Measurements from ENCODE around the gene MAP2K7. TPM values are rescaled to one million over a fixed set of nuclear protein-coding genes. Genes with fewer than 3 reads are reported as not detected.
A peak's percentile ranks its signal among the peaks of the same experiment; 100 is the strongest.

MAP2K7 gene
- total and polyA plus RNA-seq, 2 donors: 8.0 to 45.4 TPM

DNA sequence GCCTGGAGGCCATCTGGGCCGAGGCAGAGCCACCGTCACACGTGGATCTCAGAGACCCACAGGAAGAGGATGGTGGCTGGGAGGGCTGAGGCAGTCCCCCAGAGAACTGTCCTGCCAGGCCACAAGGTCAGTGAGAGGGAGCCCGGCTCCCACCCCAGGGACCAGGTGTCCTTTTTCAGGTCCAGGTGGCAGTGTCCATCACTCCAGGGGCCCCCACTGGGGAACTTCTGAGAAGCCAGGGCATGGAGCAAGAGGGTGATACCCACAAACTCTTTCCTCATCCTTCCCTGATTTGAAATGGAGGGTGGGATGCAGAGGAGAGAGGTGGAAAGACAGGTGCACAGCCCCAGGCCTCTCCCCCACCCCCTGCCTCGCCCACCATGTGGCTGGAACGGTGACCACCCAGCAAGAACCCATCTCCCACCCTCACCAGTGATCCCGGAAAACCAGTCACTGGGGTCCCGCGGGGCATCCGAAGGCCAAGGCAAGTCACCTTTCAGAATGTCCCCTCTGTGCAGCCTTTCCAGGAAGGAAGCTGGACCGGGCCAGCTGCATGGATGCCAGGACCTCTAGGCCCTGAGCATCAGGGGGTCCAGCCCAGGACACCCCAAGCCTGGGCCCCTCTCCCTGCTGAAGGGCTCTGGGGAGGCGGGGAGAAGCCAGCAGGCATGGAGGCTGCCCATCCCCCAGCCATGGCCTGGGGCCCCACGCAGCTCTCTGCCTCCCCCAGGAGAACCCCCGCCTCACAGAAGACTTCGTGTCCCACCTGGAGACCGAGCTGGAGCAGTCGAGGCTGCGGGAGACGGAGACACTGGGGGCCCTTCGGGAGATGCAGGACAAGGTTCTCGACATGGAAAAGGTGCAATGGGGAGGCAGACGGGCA lies 43.6 kb upstream of the MAP2K7 start:
- H3K9me3 ChIP-seq (ENCODE audit: control insufficient read depth in 2 of 2, insufficient read depth in 1 of 2, low read length in 1 of 2): peaks cover 0 to 6% of the 10 kb centered on the region in 2 donors
- no peak for DNase-seq (ENCODE audit: low read depth in 6 of 9, low spot score in 9 of 9)
- WGBS: 96% methylated on average over 22 of the region's 22 CpGs
- no peak overlapping the region for H3K27ac ChIP-seq (ENCODE audit: low read depth in 1 of 2, low read length in 1 of 2)
- peaks cover 23 to 72% of the 10 kb centered on the region in 2 donors for H3K27me3 ChIP-seq (ENCODE audit: control insufficient read depth in 2 of 2, insufficient read depth in 1 of 2, low read length in 1 of 2)
- no peak overlapping the region for H3K4me3 ChIP-seq (ENCODE audit: low read length in 2 of 2)
- peaks cover 5 to 10% of the 10 kb centered on the region in 2 donors for H3K36me3 ChIP-seq (ENCODE audit: control insufficient read depth in 2 of 2, insufficient read depth in 2 of 2, low read length in 1 of 2)
- H3K4me1 ChIP-seq (ENCODE audit: control insufficient read depth in 2 of 2, insufficient read depth in 2 of 2, low read length in 2 of 2): peaks cover 14 to 39% of the 10 kb centered on the region in 2 donors

GRCh38 chr19:7860714-7861618 lies 42.7 kb upstream of the MAP2K7 start:
- Histone ChIP-seq H3K36me3 (ENCODE audit: control insufficient read depth in 2 of 2, insufficient read depth in 2 of 2, low read length in 1 of 2) (peaks cover 5 to 7% of the 10 kb centered on the region in 2 donors), H3K4me3 (ENCODE audit: low read length in 2 of 2) (no peak overlapping the region), H3K9me3 (ENCODE audit: control insufficient read depth in 2 of 2, insufficient read depth in 1 of 2, low read length in 1 of 2) (peaks cover 0 to 6% of the 10 kb centered on the region in 2 donors), H3K27ac (ENCODE audit: low read depth in 1 of 2, low read length in 1 of 2) (no peak overlapping the region), H3K4me1 (ENCODE audit: control insufficient read depth in 2 of 2, insufficient read depth in 2 of 2, low read length in 2 of 2) (peaks cover 14 to 44% of the 10 kb centered on the region in 2 donors), H3K27me3 (ENCODE audit: control insufficient read depth in 2 of 2, insufficient read depth in 1 of 2, low read length in 1 of 2) (peaks cover 23 to 81% of the 10 kb centered on the region in 2 donors)
- DNase-seq (ENCODE audit: low read depth in 6 of 9, low spot score in 9 of 9): no peak
- 93% methylated on average over 14 of the region's 14 CpGs for WGBS

GRCh38 chr19:7861619-7862412 lies 41.9 kb upstream of the MAP2K7 start:
- 19% methylated on average over 63 of the region's 63 CpGs for WGBS
- Histone ChIP-seq H3K4me3 (ENCODE audit: low read length in 2 of 2) (peak overlapping the region; percentile 29 to 43), H3K27ac (ENCODE audit: low read depth in 1 of 2, low read length in 1 of 2) (no peak overlapping the region), H3K36me3 (ENCODE audit: control insufficient read depth in 2 of 2, insufficient read depth in 2 of 2, low read length in 1 of 2) (peaks cover 5% of the 10 kb centered on the region in 2 donors), H3K4me1 (ENCODE audit: control insufficient read depth in 2 of 2, insufficient read depth in 2 of 2, low read length in 2 of 2) (peaks cover 14 to 44% of the 10 kb centered on the region in 2 donors), H3K27me3 (ENCODE audit: control insufficient read depth in 2 of 2, insufficient read depth in 1 of 2, low read length in 1 of 2) (peaks cover 23 to 85% of the 10 kb centered on the region in 2 donors), H3K9me3 (ENCODE audit: control insufficient read depth in 2 of 2, insufficient read depth in 1 of 2, low read length in 1 of 2) (peaks cover 0 to 6% of the 10 kb centered on the region in 2 donors)
- peak in 1 of 9 donors; percentile 21 for DNase-seq (ENCODE audit: low read depth in 6 of 9, low spot score in 9 of 9)

DNA sequence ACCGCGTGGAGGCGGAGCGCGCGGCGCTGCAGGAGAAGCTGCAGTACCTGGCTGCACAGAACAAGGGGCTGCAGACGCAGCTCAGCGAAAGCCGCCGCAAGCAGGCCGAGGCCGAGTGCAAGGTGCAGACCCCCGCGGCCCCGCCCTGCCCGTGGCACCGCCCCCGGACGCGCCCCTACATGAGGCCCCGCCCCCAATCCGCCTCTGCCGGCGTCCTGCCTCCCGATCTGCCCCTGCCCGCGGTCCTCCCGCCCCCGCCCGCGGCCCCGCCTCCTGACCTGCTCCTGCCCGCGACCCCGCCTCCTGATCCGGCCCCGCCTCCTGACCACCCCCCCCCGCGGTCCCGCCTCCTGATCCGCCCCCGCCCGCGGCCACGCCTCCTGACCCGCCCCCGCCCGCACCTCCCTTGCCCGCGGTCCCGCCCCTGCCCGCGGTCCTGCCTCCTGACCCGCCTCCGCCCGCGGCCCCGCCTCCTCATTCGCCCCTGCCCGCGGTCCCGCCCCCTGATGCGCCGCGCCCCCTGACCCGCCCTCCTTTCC lies 41.2 kb upstream of the MAP2K7 start:
- H3K27ac ChIP-seq (ENCODE audit: low read depth in 1 of 2, low read length in 1 of 2): no peak overlapping the region
- H3K27me3 ChIP-seq (ENCODE audit: control insufficient read depth in 2 of 2, insufficient read depth in 1 of 2, low read length in 1 of 2): peaks cover 30 to 86% of the 10 kb centered on the region in 2 donors
- peak overlapping the region; percentile 29 to 43 for H3K4me3 ChIP-seq (ENCODE audit: low read length in 2 of 2)
- peaks cover 14 to 41% of the 10 kb centered on the region in 2 donors for H3K4me1 ChIP-seq (ENCODE audit: control insufficient read depth in 2 of 2, insufficient read depth in 2 of 2, low read length in 2 of 2)
- DNase-seq (ENCODE audit: low read depth in 6 of 9, low spot score in 9 of 9): peak in 7 of 9 donors; percentile 61 to 88 (median 78)
- WGBS: 4% methylated on average over 65 of the region's 67 CpGs
- H3K9me3 ChIP-seq (ENCODE audit: control insufficient read depth in 2 of 2, insufficient read depth in 1 of 2, low read length in 1 of 2): peaks cover 0 to 6% of the 10 kb centered on the region in 2 donors
- peaks cover 5% of the 10 kb centered on the region in 2 donors for H3K36me3 ChIP-seq (ENCODE audit: control insufficient read depth in 2 of 2, insufficient read depth in 2 of 2, low read length in 1 of 2)

DNA sequence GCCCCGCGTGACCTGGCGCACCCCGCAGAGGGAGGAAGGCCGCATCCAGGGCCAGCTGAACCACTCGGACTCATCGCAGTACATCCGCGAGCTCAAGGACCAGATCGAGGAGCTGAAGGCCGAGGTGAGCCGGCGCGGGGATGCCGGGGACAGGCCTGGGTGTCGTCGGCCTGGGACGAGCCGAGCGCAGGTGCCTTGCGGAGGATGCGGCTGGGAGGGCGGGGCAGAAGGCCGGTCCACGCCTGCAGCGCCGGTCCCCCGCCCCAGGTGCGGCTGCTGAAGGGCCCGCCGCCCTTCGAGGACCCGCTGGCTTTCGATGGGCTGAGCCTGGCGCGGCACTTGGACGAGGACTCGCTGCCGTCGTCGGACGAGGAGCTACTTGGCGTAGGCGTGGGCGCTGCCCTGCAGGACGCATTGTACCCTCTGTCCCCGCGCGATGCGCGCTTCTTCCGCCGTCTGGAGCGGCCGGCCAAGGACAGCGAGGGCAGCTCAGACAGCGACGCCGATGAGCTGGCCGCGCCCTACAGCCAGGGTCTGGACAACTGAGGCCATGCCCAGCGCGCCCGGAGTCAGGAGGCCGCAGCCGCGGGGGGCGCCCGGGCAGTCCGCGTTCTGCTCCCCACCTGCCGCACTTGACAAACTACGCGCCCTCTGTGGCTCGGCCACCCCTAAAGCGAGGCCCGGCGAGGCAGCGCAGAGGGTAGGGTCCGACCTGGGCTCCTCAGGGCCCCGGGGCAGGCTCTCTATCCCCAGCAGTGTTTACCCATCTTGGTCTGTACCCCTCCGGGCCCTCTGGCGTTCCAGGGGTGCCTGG lies 40.3 kb upstream of the MAP2K7 start:
- Histone ChIP-seq H3K4me1 (ENCODE audit: control insufficient read depth in 2 of 2, insufficient read depth in 2 of 2, low read length in 2 of 2) (peaks cover 12 to 40% of the 10 kb centered on the region in 2 donors), H3K4me3 (ENCODE audit: low read length in 2 of 2) (peak overlapping the region in 1 of 2 donors; percentile 43)

GRCh38 chr19:7863971-7864689 lies 39.5 kb upstream of the MAP2K7 start:
- no peak for DNase-seq (ENCODE audit: low read depth in 6 of 9, low spot score in 9 of 9)
- no peak overlapping the region for H3K27ac ChIP-seq (ENCODE audit: low read depth in 1 of 2, low read length in 1 of 2)
- H3K27me3 ChIP-seq (ENCODE audit: control insufficient read depth in 2 of 2, insufficient read depth in 1 of 2, low read length in 1 of 2): peaks cover 36 to 90% of the 10 kb centered on the region in 2 donors
- H3K4me3 ChIP-seq (ENCODE audit: low read length in 2 of 2): no peak overlapping the region
- peaks cover 0 to 9% of the 10 kb centered on the region in 2 donors for H3K9me3 ChIP-seq (ENCODE audit: control insufficient read depth in 2 of 2, insufficient read depth in 1 of 2, low read length in 1 of 2)
- H3K36me3 ChIP-seq (ENCODE audit: control insufficient read depth in 2 of 2, insufficient read depth in 2 of 2, low read length in 1 of 2): peaks cover 5% of the 10 kb centered on the region in 2 donors
- WGBS: 68% methylated on average over 21 of the region's 21 CpGs
- peaks cover 12 to 41% of the 10 kb centered on the region in 2 donors for H3K4me1 ChIP-seq (ENCODE audit: control insufficient read depth in 2 of 2, insufficient read depth in 2 of 2, low read length in 2 of 2)

More for the DNA sequence above, 40.3 kb upstream of the MAP2K7 start:
- Histone ChIP-seq H3K27me3 (ENCODE audit: control insufficient read depth in 2 of 2, insufficient read depth in 1 of 2, low read length in 1 of 2) (peaks cover 34 to 86% of the 10 kb centered on the region in 2 donors), H3K36me3 (ENCODE audit: control insufficient read depth in 2 of 2, insufficient read depth in 2 of 2, low read length in 1 of 2) (peaks cover 5% of the 10 kb centered on the region in 2 donors), H3K9me3 (ENCODE audit: control insufficient read depth in 2 of 2, insufficient read depth in 1 of 2, low read length in 1 of 2) (peaks cover 0 to 7% of the 10 kb centered on the region in 2 donors), H3K27ac (ENCODE audit: low read depth in 1 of 2, low read length in 1 of 2) (no peak overlapping the region)
- DNase-seq (ENCODE audit: low read depth in 6 of 9, low spot score in 9 of 9): no peak
- WGBS: 63% methylated on average over 83 of the region's 83 CpGs

GRCh38 chr19:7864690-7865074 lies 39.0 kb upstream of the MAP2K7 start:
- no peak overlapping the region for H3K4me3 ChIP-seq (ENCODE audit: low read length in 2 of 2)
- WGBS: 66% methylated on average over 18 of the region's 18 CpGs
- peaks cover 13 to 42% of the 10 kb centered on the region in 2 donors for H3K4me1 ChIP-seq (ENCODE audit: control insufficient read depth in 2 of 2, insufficient read depth in 2 of 2, low read length in 2 of 2)

More at GRCh38 chr19:7864690-7865074, 39.0 kb upstream of the MAP2K7 start:
- Histone ChIP-seq H3K27me3 (ENCODE audit: control insufficient read depth in 2 of 2, insufficient read depth in 1 of 2, low read length in 1 of 2) (peaks cover 36 to 89% of the 10 kb centered on the region in 2 donors), H3K27ac (ENCODE audit: low read depth in 1 of 2, low read length in 1 of 2) (no peak overlapping the region), H3K36me3 (ENCODE audit: control insufficient read depth in 2 of 2, insufficient read depth in 2 of 2, low read length in 1 of 2) (peaks cover 2 to 5% of the 10 kb centered on the region in 2 donors), H3K9me3 (ENCODE audit: control insufficient read depth in 2 of 2, insufficient read depth in 1 of 2, low read length in 1 of 2) (peaks cover 0 to 9% of the 10 kb centered on the region in 2 donors)
- no peak for DNase-seq (ENCODE audit: low read depth in 6 of 9, low spot score in 9 of 9)
